ENCODE data around the gene SLC25A42. TPM values are rescaled to one million over a fixed set of nuclear protein-coding genes. Genes with fewer than 3 reads are reported as not detected.

Gene SLC25A42
- total and polyA plus RNA-seq, 2 of the 13 experiments (the other 11 are each of a cell fraction or from before 2014, with no cell fraction given), result 12.8 to 18.3 TPM

- TF ChIP-seq ETV6 (CRISPR knock-in tag; conservative IDR thresholded peaks at IDR 0.05), result no peak
- no peak for TF ChIP-seq MATR3 (CRISPR knock-in tag; IDR thresholded peaks at IDR 0.05)
- no peak for TF ChIP-seq MXD1 (CRISPR knock-in tag; IDR thresholded peaks at IDR 0.05)
- TF ChIP-seq HNRNPL (IDR thresholded peaks at IDR 0.05; ENCODE audit: low read depth, low read length), result 0 out of 2 replicates have a peak, but pooled peaks have one; percentile 44
- peak; percentile 81; the same call in 1 of the 2 replicates for TF ChIP-seq HINFP (CRISPR knock-in tag; IDR thresholded peaks at IDR 0.05; ENCODE audit: low read depth)
- peak; percentile 81 for TF ChIP-seq ZNF350 (CRISPR knock-in tag; IDR thresholded peaks at IDR 0.05; ENCODE audit: borderline replicate concordance, low read depth)
- TF ChIP-seq MAX (IDR thresholded peaks at IDR 0.05), result peak; percentile 70
- TF ChIP-seq NFE2L1 (CRISPR knock-in tag; IDR thresholded peaks at IDR 0.05; ENCODE audit: borderline replicate concordance), result 0 out of 2 replicates have a peak, but pooled peaks have one; percentile 76
- TF ChIP-seq IKZF5 (CRISPR knock-in tag; IDR thresholded peaks at IDR 0.05), result peak; percentile 64; the same call in 1 of the 2 replicates
- TF ChIP-seq ZNF142 (CRISPR knock-in tag; IDR thresholded peaks at IDR 0.05), result peak; percentile 51; the same call in 1 of the 2 replicates
- TF ChIP-seq ZKSCAN8 (CRISPR knock-in tag; IDR thresholded peaks at IDR 0.05; ENCODE audit: borderline replicate concordance), result no peak
- TF ChIP-seq TCF12 (IDR thresholded peaks at IDR 0.05), result no peak
- TF ChIP-seq TCF12 (CRISPR knock-in tag; IDR thresholded peaks at IDR 0.05), result no peak
- no peak for TF ChIP-seq SOX6 (IDR thresholded peaks at IDR 0.05)
- TF ChIP-seq SOX6 (CRISPR knock-in tag; IDR thresholded peaks at IDR 0.05), result peak; percentile 10
- TF ChIP-seq GTF2F1 (IDR thresholded peaks at IDR 0.05; ENCODE audit: low read length), result no peak
- 0 out of 2 replicates have a peak, but pooled peaks have one; percentile 23 for TF ChIP-seq MXD3 (CRISPR knock-in tag; IDR thresholded peaks at IDR 0.05)
- TF ChIP-seq MXI1 (IDR thresholded peaks at IDR 0.05; ENCODE audit: borderline replicate concordance, low read depth, low read length), result peak; percentile 61; the same call in 1 of the 3 replicates
- peak; percentile 85 for TF ChIP-seq CREB1 (IDR thresholded peaks at IDR 0.05)
- peak; percentile 68; the same call in 1 of the 2 replicates for TF ChIP-seq CREB1 (CRISPR knock-in tag; IDR thresholded peaks at IDR 0.05)
Observed at GRCh38 chr19:19063183-19064097, at the start of gene SLC25A42 (continued).

Measured in HepG2 (cell line).